DOHH2 (cell line): Measurements from ENCODE around the gene FTO.

ENCODE experiments used
- H3F3A ChIP-seq: fragments of 200-600 bp; sonication (generic), shearing (Covaris generic); 2 replicates; pipeline ENCODE4 v1.6.0; 2016; ENCODE audit warnings: antibody characterized with exemption, mild to moderate bottlenecking; ENCODE audit not compliant: control insufficient read depth, insufficient read depth
- H3K27ac ChIP-seq: fragments of 200-600 bp; sonication (generic); 2 replicates; pipeline ENCODE4 v1.5.1; 2014; ENCODE audit warnings: low read depth, mild to moderate bottlenecking, low read length, moderate library complexity
- H3K27me3 ChIP-seq: fragments of 200-600 bp; sonication (generic); 2 replicates; pipeline ENCODE4 v1.6.1; 2014; ENCODE audit warnings: mild to moderate bottlenecking, low read length, mixed read lengths; ENCODE audit not compliant: control insufficient read depth
- H3K36me3 ChIP-seq: fragments of 200-600 bp; sonication (generic); 2 replicates; pipeline ENCODE4 v1.6.1; 2014; ENCODE audit warnings: mild to moderate bottlenecking, low read length, moderate library complexity, mixed read lengths; ENCODE audit not compliant: control insufficient read depth
- H3K4me1 ChIP-seq: fragments of 200-600 bp; sonication (generic); 2 replicates; pipeline ENCODE4 v1.6.1; 2014; ENCODE audit warnings: mild to moderate bottlenecking, low read length, mixed read lengths; ENCODE audit not compliant: control insufficient read depth
- H3K4me2 ChIP-seq: fragments of 200-600 bp; sonication (generic); 2 replicates; pipeline ENCODE4 v1.6.0; 2014; ENCODE audit warnings: mild to moderate bottlenecking, low read length, moderate library complexity
- H3K4me3 ChIP-seq: fragments of 200-600 bp; sonication (generic); 2 replicates; pipeline ENCODE4 v1.5.1; 2014; ENCODE audit warnings: mild to moderate bottlenecking, low read length, mixed read lengths
- H3K79me2 ChIP-seq: fragments of 200-600 bp; sonication (generic); 2 replicates; pipeline ENCODE4 v1.6.1; 2014; ENCODE audit warnings: mild to moderate bottlenecking, low read length, mixed read lengths; ENCODE audit not compliant: control insufficient read depth
- H3K9me2 ChIP-seq: fragments of 200-600 bp; sonication (generic); replicated peaks from 2 replicates; pipeline ENCODE4 v1.6.1; 2014; ENCODE audit warnings: mild to moderate bottlenecking, low read length, mixed read lengths; ENCODE audit not compliant: control insufficient read depth
- H3K9me3 ChIP-seq: fragments of 200-600 bp; sonication (generic); 2 replicates; pipeline ENCODE4 v1.6.1; 2014; ENCODE audit warnings: antibody characterized with exemption, low read length, mixed read lengths; ENCODE audit not compliant: control insufficient read depth, insufficient read depth
- H4K20me1 ChIP-seq: fragments of 200-600 bp; sonication (generic); 2 replicates; pipeline ENCODE4 v1.6.0; 2014; ENCODE audit warnings: low read depth, mild to moderate bottlenecking, antibody characterized with exemption, low read length, moderate library complexity; ENCODE audit not compliant: control insufficient read depth, insufficient read depth
- CTCF ChIP-seq: fragments of 200-600 bp; sonication (generic); IDR thresholded peaks from one replicate; pipeline ENCODE4 v1.5.1; 2014; ENCODE audit warnings: antibody characterized with exemption, mild to moderate bottlenecking, low read depth, low read length; ENCODE audit not compliant: poor library complexity, severe bottlenecking
- EZH2phosphoT487 ChIP-seq: fragments of 200-600 bp; sonication (generic); IDR thresholded peaks from 2 replicates; pipeline ENCODE4 v1.6.1; 2017; ENCODE audit warnings: borderline replicate concordance, mild to moderate bottlenecking, antibody characterized with exemption, low read length, moderate library complexity, mixed read lengths

Gene FTO

DNA sequence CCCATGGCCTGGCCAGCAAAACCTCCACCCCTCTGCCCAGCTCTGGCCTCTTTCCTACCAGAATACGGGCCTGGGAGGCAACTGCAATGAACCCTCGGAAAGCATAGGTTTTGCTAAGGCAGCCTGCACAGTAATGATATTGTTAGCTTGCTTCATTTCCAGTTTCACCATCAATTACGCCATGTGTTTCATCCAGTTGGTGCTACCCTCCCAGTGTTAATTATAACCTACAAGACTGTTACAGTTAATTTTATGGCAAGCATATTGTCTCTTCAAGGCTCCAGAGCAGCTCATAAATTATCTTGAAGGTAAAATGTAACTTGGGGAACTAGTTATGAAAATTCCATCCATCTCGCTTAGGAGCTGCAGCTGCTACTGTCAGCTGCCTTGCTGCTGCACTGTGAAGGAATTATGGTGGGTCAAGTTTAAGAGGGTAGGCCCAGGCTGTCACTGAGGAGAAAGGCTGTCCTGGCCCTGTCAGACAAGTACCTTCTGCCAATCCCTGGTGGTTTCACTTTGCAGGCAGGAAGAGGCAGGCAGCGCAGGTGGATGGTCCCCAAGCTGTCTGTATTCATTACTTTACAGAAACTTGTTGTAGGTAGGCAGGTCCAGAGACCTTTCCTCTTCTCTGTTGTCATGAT is 242.9 kb downstream of the FTO start:
- Histone ChIP-seq H4K20me1 (no peaks in the 10 kb centered on the region), H3K27me3 (no peaks in the 10 kb centered on the region), H3K79me2 (no peaks in the 10 kb centered on the region), H3K9me2 (no peaks in the 10 kb centered on the region), H3K4me1 (peaks cover 21% of the 10 kb centered on the region), H3K36me3 (no peaks in the 10 kb centered on the region), H3K4me3 (no peak overlapping the region), H3K4me2 (no peak overlapping the region), H3K9me3 (no peaks in the 10 kb centered on the region), H3K27ac (no peak overlapping the region), H3F3A (no peaks in the 10 kb centered on the region)
- TF ChIP-seq EZH2phosphoT487: no peak
- TF ChIP-seq CTCF: no peak

DNA sequence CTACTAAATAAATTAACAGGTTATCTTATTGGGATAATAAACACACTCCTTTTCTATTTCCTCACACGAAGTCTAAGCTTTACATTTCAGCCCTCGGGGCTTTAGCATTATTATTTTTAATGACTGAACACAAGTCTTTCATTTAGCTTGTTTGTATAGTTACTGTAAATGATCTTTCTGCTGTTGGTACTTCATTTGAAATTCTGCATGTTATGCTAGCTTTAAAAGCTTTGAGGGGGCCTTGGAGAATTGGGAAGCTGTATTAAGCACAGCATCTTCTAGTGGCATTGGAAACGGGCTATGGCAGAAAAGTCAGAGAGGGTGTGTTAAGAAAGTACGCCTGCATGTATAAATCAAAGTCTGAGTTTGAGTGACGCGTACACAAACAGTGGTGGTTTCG is 243.7 kb downstream of the FTO start:
- Histone ChIP-seq H3F3A (no peaks in the 10 kb centered on the region), H3K79me2 (no peaks in the 10 kb centered on the region), H3K27me3 (no peaks in the 10 kb centered on the region), H3K4me1 (peaks cover 29% of the 10 kb centered on the region), H3K9me3 (no peaks in the 10 kb centered on the region), H4K20me1 (no peaks in the 10 kb centered on the region), H3K27ac (no peak overlapping the region), H3K9me2 (no peaks in the 10 kb centered on the region), H3K4me3 (no peak overlapping the region), H3K36me3 (no peaks in the 10 kb centered on the region), H3K4me2 (no peak overlapping the region)
- TF ChIP-seq EZH2phosphoT487 (no peak), CTCF (no peak)

DNA sequence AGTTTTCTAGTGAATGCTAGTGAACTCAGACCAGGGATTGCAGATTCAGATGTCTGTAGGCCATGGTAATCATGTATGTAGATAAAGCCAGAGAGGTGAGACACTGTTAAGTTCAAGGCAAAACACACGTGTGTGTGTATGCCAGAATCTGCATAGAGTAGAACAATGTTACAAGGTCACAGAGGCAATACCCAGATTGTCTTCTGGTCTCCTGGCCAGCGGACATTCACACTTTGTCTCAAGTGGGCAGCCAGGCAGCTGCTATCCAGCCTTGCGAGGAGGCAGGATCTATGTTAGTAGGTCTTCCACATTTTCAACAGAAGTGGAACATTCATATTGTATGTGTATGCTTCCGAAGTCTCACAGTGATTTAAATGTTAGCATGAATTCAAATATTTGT is 244.4 kb downstream of the FTO start:
- H3K36me3 ChIP-seq: no peaks in the 10 kb centered on the region
- H3K9me3 ChIP-seq: no peaks in the 10 kb centered on the region
- H3K27me3 ChIP-seq: no peaks in the 10 kb centered on the region
- H3K79me2 ChIP-seq: no peaks in the 10 kb centered on the region
- no peaks in the 10 kb centered on the region for H4K20me1 ChIP-seq
- H3F3A ChIP-seq: no peaks in the 10 kb centered on the region
- TF ChIP-seq CTCF (no peak), EZH2phosphoT487 (no peak)
- H3K9me2 ChIP-seq: no peaks in the 10 kb centered on the region
- no peak overlapping the region for H3K27ac ChIP-seq
- no peak overlapping the region for H3K4me3 ChIP-seq
- no peak overlapping the region for H3K4me2 ChIP-seq
- H3K4me1 ChIP-seq: peaks cover 29% of the 10 kb centered on the region
